Stimulated activated CD8-positive, alpha-beta memory T cell treated with anti-CD3 and anti-CD28 coated beads, Interleukin-4, amount 100 ng/mL, for 4 hours (primary cell): Measurements from ENCODE around the gene CCDC91.

Source experiments
- DNase-seq, 2 donors: peaks; one replicate each; pipeline ENCODE4 v3.0.0-alpha.2; 2020; ENCODE audit warnings: low read depth in 2 of 2, low spot score in 1 of 2

The CCDC91 gene

GRCh38 chr12:28574746-28575592 is 384.7 kb downstream of the CCDC91 start:
- no peak for DNase-seq

GRCh38 chr12:28575593-28576205 is 385.4 kb downstream of the CCDC91 start:
- DNase-seq, result no peak

GRCh38 chr12:28578361-28578760 is 388.1 kb downstream of the CCDC91 start:
- no peak for DNase-seq

- no peak for DNase-seq
Observed at GRCh38 chr12:28578833-28579252, 388.6 kb downstream of the CCDC91 start.

- DNase-seq, result no peak
Observed at GRCh38 chr12:28582672-28583376, 392.6 kb downstream of the CCDC91 start.

GRCh38 chr12:28583701-28584261 is 393.5 kb downstream of the CCDC91 start:
- no peak for DNase-seq

- DNase-seq, result no peak
Observed at GRCh38 chr12:28585146-28585545, 394.9 kb downstream of the CCDC91 start.

GRCh38 chr12:28586481-28586880 is 396.2 kb downstream of the CCDC91 start:
- no peak for DNase-seq

GRCh38 chr12:28591831-28592230 is 401.6 kb downstream of the CCDC91 start:
- no peak for DNase-seq
